GM21619 (cell line): ENCODE results near the gene CD38.

ENCODE experiments used
- ATAC-seq: cut with Tn5 transposase; IDR thresholded peaks from one replicate; pipeline ENCODE4 v1.9.1; 2021; ENCODE audit not compliant: unreplicated experiment

Gene CD38

GRCh38 chr4:15758294-15758693, 19.8 kb upstream of the CD38 start:
- ATAC-seq = no peak

- ATAC-seq = peak; percentile 48
These were observed 15.7 kb upstream of the CD38 start for GRCh38 chr4:15762460-15762859.

DNA sequence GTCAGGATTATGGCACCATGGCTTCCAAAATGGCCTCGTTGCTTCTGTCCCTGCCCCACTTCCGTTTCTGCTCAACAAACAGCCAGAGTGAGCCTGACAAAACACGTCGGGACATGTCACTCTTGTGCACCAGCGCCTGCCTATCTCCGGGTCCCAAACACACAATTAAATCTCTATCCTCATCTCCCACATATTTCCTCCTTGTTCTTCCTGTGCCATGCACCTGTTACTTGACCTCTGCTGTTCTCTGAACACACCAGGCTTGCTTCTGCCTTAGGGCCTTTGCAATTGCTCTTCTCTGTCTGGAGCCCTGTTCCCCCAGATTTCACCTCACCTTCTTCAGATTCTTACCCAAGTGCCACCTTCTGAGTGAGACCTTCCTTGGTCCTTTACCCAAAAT, 12.7 kb upstream of the CD38 start:
- no peak for ATAC-seq

DNA sequence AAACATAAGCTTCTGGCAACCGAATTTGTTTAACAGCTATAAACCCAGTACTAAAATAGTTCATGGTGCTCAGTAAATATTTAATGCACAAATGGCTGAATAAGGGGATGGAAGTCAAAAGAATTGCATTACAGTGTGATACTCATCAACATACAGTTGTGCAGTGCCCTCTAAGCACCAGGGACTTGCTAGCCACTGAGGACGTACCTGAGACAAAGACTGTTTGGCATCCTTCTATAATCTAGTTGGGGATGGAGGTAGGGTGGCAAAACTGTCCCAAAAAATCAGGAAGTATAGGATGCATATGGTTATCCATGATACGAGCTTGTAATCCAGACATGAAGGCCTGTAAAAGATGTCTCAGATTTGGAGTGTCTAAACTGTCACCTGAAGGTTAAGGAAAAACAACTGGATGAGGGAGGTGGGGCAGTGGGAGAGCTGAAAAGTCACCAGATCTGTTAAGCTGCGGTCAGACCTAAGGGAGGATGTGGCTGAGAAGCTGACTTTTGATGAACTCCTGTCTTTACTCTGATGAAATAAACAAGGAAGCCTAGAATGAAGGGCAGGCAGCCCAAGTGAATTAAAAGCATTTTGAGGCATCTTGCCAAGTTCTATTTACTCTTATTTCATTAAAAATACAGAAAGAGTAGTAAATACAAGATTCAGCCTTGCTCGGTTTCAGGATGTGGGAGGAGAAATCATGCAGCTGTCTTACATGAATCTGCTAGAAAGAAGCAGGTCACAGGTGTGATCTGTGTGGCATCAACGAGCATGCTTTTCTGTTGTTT, 12.0 kb upstream of the CD38 start:
- ATAC-seq = peak; percentile 75

- no peak for ATAC-seq
These were observed 11.3 kb upstream of the CD38 start for GRCh38 chr4:15766821-15767220.

DNA sequence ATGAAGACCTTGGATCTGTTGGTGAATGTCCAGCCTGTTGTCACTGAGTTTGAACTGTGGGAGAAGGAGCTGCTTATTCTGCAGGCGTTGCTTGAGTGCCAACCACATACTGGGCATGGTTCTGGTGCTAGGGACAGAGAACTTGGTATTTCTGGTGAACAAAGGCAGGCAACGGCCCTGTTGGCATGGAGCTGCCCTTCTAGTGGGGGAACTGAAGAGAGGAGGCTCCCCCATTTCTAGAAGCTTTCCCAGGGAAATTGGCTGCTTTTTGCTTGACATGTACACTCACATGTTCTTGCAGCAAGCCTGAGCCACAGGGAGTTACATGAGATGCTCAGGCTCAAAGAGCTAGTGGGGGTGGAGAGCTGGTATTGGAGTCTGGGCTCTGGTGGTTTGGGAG, 8.9 kb upstream of the CD38 start:
- no peak for ATAC-seq

DNA sequence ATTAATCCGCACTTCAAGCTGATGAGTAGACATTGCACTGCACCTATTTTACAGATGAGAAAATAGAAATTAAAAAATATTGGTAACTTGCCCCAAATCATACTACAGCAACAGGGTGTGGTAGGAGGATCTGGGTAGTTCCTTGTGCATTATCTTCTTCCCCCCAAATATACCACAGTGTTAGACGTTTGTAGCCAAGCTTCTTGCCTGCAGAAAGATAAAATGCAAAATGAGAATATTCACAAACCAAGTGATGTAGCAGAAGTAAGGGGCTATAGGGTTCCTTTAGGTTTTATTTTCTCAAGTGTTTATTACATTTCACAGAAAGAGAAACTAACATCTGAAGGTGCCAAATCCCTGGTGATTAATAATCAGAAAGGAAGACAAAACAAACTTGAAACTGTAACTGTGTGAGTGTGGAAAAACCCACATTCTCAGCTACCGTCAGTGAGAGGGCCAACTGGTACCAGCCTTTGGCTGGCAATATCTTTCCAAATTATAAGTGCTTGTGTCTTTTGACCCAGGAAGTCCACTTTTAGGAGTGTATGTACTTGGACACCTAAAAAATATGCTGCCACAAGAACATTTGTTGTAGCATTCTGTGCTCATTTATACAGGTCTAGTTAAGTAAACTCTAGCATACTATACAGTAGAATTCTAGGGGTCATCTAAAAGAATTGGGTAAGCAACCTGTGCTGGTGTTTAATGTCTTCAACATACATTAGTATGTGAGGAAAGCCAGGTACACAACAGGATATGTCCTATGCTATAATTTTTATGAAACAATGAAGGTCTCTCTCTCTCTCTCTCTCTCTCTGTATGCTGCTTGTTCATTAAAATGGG, 6.7 kb upstream of the CD38 start:
- peak; percentile 82 for ATAC-seq

DNA sequence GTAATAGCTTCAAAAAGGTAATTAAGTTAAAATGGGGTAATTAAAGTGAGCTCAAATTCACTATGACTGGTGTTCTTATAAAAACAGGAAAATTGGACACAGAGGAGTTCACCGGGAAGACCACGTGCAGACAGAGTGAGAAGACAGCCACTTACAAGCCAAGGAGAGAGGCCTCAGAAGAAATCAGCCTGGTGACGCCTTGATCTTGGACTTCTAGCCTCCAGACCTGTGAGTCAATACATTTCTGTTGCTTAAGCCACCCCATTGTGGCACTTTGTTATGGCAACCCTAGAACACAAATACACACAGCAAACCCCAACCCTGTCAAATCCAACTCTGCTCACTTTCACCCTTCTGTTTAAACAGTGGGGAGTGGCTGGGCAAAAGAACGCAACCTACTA, 4.1 kb upstream of the CD38 start:
- no peak for ATAC-seq

- peak; percentile 13 for ATAC-seq
These were observed 1.1 kb upstream of the CD38 start for GRCh38 chr4:15776871-15777648.

DNA sequence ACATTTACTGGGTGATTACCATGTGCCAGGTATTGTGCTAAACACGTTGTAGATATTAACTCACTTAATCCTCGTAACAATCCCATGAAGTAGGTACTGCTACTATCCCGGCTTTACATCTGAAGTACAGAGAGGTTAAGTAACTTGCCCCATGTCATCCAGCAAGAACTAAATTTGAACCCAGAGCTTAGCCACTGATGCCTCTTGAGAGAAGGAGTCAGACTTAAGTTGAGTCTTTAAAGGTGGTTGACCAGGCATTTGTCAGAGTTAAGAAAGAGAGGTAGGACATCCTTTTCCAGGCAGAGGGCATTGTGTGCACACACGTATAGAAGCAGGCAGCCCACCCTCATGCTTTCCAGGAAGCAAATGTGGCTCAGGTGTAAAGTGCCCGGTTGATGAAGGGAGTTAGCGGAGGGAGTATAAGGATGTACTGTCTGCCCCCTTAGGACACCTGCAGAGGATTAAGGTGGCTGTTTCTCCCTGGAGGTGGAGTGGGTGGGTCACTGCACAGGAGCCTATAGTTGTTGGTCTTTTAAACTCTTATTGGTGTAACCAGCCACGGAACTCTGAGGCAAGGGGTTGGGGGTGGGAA, 335 bp upstream of the CD38 start:
- ATAC-seq = no peak

GRCh38 chr4:15779306-15779705, 1.2 kb downstream of the CD38 start:
- no peak for ATAC-seq

DNA sequence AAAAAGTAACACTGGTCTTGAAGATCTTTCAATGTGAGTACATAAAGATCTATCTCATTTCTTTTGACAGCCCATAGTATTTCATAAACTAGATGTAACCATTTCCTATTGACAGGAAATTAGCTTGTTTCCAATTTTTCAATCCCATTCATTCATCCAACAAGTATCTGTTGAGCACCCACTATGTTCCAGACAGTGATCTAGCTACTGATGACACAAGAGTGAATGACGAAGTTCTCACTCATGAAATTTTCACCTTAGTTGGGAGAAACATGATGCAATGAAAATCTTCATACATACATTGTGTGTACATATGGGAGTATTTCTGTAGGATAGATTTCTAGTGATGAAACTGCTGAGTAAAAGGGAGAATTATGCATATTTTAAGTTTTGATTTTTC, 1.7 kb downstream of the CD38 start:
- ATAC-seq = no peak

DNA sequence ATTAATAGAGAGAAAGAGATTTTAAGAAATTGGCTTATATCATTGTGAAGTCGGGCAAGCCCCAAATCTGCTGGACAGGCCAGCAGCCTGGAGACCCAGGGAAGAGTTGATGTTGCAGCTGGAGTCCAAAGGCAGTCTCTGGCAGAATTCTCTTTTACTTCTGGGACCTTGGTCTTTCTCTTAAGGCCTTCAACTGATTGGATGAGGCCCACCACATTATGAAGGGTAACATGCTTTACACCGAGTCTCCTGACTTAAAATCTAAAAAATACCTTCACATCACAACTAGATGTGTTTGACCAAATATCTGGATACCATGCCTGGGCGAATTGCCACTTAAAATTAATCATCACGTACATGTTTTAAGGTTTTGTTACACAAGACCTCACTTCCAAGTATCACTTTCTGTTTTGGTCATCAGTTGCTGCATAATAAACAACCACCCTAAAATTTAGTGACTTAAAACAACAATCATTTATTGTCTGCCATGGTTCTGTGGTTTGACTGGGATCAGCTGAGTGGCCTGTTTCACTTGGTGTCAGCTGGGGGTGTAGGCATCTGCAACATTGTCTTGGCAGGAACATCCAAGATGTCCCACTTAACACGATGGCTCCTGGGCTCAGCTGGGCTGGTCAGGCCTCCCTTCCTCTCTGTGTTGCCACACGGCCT, 3.4 kb downstream of the CD38 start:
- peak; percentile 30 for ATAC-seq

- no peak for ATAC-seq
These were observed 5.5 kb downstream of the CD38 start for GRCh38 chr4:15783676-15784075.

- peak; percentile 79 for ATAC-seq
These were observed 7.0 kb downstream of the CD38 start for GRCh38 chr4:15784959-15785634.

GRCh38 chr4:15786743-15787142, 8.6 kb downstream of the CD38 start:
- no peak for ATAC-seq

- no peak for ATAC-seq
These were observed 14.8 kb downstream of the CD38 start for GRCh38 chr4:15792974-15793373.

DNA sequence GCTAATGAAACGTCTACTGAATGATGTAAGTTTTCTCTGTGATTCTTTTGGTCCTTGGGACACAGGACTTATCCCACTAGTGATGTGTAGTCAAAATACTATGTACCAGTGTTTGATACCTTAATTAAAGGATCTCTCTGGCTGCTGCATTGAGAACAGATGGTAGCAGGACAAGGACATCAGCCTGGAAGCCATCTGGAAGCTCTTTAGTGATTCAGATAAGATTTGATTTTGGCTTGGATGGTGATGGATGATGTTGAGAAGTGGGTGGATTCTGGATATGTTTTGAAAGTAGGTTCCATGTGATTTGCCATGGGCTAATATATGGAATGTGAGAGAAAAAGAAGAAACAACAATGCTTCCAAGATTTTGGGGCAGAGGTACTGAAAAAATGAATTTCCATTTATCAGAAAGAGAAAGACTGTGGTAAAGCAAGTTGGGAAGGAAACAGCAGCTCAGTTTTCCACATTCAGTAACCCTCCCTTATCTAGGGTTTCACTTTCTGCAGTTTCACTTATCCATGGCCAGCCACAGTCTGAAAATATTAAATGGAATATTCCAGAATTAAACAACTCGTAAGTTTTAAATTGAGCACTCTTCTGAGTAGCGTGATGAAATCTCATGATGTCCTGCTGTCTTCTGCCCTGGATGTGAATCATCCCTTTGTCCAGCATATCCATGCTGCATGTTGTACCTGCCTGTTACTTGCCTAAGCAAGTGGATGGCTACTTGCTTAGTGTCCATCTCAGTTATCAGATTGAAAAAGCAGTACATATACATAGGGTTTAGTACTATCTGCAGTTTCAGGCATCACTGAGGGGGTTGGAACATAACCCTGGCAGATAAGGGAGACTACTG, 15.6 kb downstream of the CD38 start:
- ATAC-seq = no peak

DNA sequence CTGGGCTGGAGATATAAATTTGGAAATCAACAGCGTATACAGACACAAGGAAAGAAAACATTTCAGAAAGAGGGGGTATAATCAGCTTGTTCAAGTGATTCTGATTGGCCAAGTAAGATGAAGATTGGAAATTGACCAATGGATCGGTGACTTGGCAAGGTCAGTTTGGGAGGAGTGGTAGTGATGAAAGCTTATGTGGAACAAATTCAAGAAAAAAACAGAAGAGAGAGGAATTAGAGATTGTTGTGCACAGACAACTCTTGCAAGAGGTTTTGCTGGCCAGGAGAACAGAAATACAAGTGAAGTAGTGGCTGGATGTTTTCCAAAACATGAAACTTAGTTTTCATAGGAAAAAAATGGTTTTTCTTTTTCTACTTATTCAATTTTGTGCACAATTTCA, 16.3 kb downstream of the CD38 start:
- ATAC-seq = no peak
